ENCODE data around the gene SIX3.

Gene SIX3

DNA sequence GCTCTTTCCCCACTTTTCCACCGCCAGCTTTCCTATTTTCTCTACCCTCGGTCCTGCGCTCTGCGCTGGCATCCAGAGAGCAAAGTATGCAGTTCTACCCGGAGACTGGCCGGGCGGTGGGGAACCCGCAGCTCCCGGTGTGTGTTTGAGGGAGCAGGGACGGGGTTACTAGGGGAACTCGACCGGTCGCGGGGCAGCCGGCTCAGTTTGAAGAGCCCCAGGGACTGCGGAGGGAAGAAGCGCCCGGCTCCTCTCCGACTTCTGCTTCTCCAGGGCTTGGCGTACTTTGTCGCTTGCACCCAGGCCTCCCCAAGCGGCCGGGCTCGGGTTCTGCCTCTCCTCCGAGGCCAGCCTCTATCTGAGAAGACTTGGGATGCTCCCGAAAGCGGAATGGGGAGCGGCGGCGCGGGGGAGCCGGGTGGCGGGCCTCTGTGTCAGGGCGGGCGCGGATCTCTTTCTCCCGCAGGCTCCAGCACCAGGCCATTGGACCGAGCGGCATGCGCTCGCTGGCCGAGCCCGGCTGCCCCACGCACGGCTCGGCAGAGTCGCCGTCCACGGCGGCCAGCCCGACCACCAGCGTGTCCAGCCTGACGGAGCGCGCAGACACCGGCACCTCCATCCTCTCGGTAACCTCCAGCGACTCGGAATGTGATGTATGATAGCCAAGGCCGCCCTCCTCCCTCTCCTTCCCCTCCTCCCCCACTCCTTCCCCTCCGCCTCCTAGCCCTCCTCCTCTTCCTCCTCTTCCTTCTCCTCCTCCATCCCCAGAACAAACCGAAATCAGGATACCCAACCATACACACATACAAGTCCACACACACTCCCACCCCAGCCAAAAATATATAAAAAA, 2.8 kb downstream of the SIX3 start:
- CTCF ChIA-PET: no interaction called here
- no peak for DNase-seq (ENCODE audit: low read depth, low spot score)
- H3K4me3 ChIP-seq (ENCODE audit: low read depth, low read length): no peak overlapping the region
- TF ChIP-seq, protein P1, sequence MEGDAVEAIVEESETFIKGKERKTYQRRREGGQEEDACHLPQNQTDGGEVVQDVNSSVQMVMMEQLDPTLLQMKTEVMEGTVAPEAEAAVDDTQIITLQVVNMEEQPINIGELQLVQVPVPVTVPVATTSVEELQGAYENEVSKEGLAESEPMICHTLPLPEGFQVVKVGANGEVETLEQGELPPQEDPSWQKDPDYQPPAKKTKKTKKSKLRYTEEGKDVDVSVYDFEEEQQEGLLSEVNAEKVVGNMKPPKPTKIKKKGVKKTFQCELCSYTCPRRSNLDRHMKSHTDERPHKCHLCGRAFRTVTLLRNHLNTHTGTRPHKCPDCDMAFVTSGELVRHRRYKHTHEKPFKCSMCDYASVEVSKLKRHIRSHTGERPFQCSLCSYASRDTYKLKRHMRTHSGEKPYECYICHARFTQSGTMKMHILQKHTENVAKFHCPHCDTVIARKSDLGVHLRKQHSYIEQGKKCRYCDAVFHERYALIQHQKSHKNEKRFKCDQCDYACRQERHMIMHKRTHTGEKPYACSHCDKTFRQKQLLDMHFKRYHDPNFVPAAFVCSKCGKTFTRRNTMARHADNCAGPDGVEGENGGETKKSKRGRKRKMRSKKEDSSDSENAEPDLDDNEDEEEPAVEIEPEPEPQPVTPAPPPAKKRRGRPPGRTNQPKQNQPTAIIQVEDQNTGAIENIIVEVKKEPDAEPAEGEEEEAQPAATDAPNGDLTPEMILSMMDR (IDR thresholded peaks at IDR 0.05; ENCODE audit: insufficient read depth, low read length, missing control alignments): no peak
- POLR2A ChIA-PET: no interaction called here

DNA sequence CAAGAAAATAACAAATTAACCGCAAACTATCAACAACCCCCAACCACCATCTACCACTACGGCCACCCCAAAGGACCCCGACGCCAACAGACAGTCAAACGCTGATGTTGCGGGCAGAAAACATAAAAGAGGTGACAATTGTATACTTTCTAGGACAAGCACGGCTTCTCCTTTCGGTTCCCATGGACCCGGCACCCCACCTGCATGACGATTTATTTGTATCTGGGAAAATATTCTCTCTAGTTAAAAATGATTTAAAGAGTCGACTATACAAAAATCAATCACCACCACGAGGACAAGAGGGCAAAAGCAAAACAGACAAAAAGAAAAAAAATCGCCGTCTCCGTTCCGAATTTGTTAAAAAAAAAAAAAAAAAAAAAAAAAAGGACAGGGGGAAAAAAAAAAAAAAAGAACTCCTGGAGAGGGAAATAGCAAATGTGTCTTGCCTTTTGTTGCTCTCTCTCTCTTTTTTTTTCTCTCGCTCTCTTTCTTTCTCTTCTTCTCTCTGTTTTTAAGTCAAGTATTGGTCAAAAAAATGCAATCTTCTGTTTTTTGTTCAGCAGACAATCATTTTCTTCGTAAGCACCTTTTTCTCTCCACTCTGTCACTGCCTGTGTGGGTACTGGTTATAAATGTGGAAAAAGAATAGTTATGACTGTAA, 3.6 kb downstream of the SIX3 start:
- no peak overlapping the region; the same call in 1 of the 2 replicates for H3K4me3 ChIP-seq (ENCODE audit: low read depth, low read length)
- ChIA-PET POLR2A (no interaction called here), CTCF (interaction anchor here (1.8 kb wide), 1 partner anchor 11 kb away, joined by 8 read pairs; no protein-coding TSS in a partner anchor)
- TF ChIP-seq, protein P1 (IDR thresholded peaks at IDR 0.05; ENCODE audit: insufficient read depth, low read length, missing control alignments): no peak
- DNase-seq (ENCODE audit: low read depth, low spot score): no peak

DNA sequence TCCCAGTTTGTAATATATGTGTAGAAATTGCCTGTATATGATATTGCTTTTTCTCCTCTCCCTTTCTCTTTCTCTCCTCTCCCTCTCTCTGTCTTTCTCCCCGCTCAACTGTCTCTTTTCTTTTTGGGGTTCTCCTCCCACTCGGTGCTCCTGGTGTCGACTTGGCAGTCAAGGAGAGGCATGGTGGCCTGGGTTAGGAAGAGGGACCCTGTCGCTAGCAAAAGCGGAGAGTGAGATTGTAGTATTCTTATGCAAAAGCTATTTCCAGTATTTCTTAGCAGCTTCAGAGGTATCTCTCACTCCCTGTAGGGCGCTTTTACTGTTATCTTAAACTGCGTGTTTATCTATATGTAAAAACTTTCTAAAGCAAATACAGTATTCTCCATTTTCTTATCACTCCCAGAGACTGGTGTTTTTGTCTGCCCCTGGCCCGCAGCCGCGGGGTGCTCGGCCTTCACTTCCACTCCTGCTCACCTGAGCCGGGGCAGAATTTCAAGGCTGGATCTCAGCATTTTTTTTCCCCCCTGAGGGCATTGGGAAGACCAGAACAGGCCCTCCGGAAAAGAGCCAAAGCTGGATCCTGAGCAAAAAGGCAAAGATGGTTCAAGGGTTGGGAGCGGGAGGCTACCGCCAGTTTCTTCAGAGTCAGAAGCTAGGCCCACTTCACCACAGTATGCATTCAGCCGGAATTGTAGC, 4.3 kb downstream of the SIX3 start:
- ChIA-PET POLR2A (no interaction called here), CTCF (interaction anchor here (1.8 kb wide), 1 partner anchor 10 kb away, joined by 8 read pairs; no protein-coding TSS in a partner anchor)
- H3K4me3 ChIP-seq (ENCODE audit: low read depth, low read length): no peak overlapping the region

DNA sequence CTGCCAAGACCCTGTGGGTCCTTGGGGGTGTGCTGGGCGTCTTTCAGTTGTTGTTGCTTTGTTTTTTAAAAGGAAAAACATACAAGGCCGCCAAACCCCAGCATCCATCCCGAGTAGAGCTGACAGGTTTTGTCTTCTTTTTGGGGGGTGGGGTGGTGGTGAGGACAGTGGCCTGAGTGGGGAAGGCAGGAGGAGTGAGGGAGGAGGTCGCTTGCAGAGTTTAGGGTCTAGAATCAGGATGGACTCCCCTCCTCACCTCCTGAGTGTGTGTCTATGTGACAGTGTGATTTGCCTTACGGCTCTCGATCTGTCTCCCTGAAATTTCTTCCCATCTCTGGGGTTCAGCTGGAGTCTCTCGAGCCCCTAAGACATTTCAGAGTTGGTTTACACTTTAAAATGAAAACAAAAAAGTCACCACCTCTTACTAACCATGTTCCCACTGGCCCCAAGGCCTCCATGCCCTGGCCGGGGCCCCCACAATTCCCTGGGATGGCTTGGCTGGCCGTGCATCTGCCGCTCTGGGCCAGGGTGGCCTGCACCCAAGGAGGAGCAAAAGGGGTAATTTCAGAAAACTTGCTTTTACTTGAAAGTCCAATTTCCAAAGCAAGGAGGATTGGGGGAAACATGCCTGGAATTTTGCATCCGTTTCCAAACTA, 5.0 kb downstream of the SIX3 start:
- no peak overlapping the region for H3K4me3 ChIP-seq (ENCODE audit: low read depth, low read length)
- CTCF ChIA-PET: interaction anchor here (1.8 kb wide), 1 partner anchor 9 kb away, joined by 8 read pairs; no protein-coding TSS in a partner anchor

More for the DNA sequence above, 4.3 kb downstream of the SIX3 start:
- no peak for DNase-seq (ENCODE audit: low read depth, low spot score)
- TF ChIP-seq, protein P1 (IDR thresholded peaks at IDR 0.05; ENCODE audit: insufficient read depth, low read length, missing control alignments): no peak

DNA sequence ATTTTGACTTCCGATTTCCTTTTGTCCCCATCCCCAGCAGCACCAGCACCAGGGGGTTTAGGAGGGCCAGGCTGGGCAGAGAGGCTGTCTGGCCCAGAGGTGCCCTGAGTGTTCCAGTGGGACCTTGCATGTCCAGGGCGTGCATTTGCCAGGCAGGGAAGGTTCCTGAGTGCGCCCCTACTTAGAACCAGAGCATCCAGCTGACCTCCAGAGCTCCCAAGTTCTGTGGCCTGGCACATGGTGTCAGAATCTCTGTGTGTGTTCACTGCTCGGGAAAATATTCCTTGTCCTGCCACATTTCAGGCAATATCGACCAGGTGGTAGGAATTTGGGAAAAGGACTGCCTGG, 5.5 kb downstream of the SIX3 start:
- TF ChIP-seq, protein P1 (IDR thresholded peaks at IDR 0.05; ENCODE audit: insufficient read depth, low read length, missing control alignments): no peak
- H3K4me3 ChIP-seq (ENCODE audit: low read depth, low read length): no peak overlapping the region
- CTCF ChIA-PET: interaction anchor here (1.8 kb wide), 1 partner anchor 9 kb away, joined by 8 read pairs; no protein-coding TSS in a partner anchor
- POLR2A ChIA-PET: no interaction called here
- no peak for DNase-seq (ENCODE audit: low read depth, low spot score)

More for the DNA sequence above, 5.0 kb downstream of the SIX3 start:
- POLR2A ChIA-PET: no interaction called here
- DNase-seq (ENCODE audit: low read depth, low spot score): no peak
- TF ChIP-seq, protein P1 (IDR thresholded peaks at IDR 0.05; ENCODE audit: insufficient read depth, low read length, missing control alignments): no peak
